Cortex of kidney (tissue), 1 donor: ENCODE data around the gene REELD1.

Experiments
- DNase-seq: peaks from one replicate; lab custom pipeline; 2025; lab: John Stamatoyannopoulos, UW

REELD1 gene

GRCh38 chr4:146267826-146268225, 53.5 kb downstream of the REELD1 start:
- DNase-seq: no peak

- no peak for DNase-seq
Measured at GRCh38 chr4:146269228-146269653, 54.9 kb downstream of the REELD1 start.

- no peak for DNase-seq
Measured at GRCh38 chr4:146271466-146271865, 57.1 kb downstream of the REELD1 start.

- no peak for DNase-seq
Measured at GRCh38 chr4:146273204-146273901, 59.0 kb downstream of the REELD1 start.

GRCh38 chr4:146274774-146275173, 60.4 kb downstream of the REELD1 start:
- DNase-seq: no peak

GRCh38 chr4:146275370-146275769, 61.0 kb downstream of the REELD1 start:
- DNase-seq: no peak

GRCh38 chr4:146278986-146279385, 64.6 kb downstream of the REELD1 start:
- no peak for DNase-seq
